Sciatic nerve (tissue), 2 donors: ENCODE results near the gene RAB26. TPM values are rescaled to one million over a fixed set of nuclear protein-coding genes. Genes with fewer than 3 reads are reported as not detected.
A peak's percentile ranks its signal among the peaks of the same experiment; 100 is the strongest.
"Not testable (repeated sequence)": the region's sequence is repeated elsewhere in the genome, so short reads cannot be mapped to it uniquely, and the experiment has no call there.

Experiments
- ATAC-seq: fragments of 200-7000 bp; cut with Tn5 transposase; one replicate; pipeline ENCODE4 v1.9.1; 2020; ENCODE audit warnings: mild to moderate bottlenecking, moderate library complexity
- DNase-seq: peaks from one replicate; pipeline ENCODE4 v3.0.0-alpha.2; 2020; ENCODE audit warnings: low spot score
- intact Hi-C: fragments of 100-400 bp; cut with DNase I; formaldehyde crosslinking; loops from one replicate; pipeline ENCODE4 v1.14.2; 2022
- total RNA-seq: library from RNA; stranded (reverse); fragmentation: NEBNext Ultra II Directional; extraction: Animal tissue kit (Norgen Biotek cat#: 25700); gene quantifications from one replicate; pipeline ENCODE4 v1.2.1, GENCODE V29; 2021
- donor health status: DM: no; HTN: no; CAD: no.
- donor health status: DM: no; HTN: no; CAD: no.

RAB26 gene, protein sequence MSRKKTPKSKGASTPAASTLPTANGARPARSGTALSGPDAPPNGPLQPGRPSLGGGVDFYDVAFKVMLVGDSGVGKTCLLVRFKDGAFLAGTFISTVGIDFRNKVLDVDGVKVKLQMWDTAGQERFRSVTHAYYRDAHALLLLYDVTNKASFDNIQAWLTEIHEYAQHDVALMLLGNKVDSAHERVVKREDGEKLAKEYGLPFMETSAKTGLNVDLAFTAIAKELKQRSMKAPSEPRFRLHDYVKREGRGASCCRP
- 0.40 TPM for total RNA-seq

DNA sequence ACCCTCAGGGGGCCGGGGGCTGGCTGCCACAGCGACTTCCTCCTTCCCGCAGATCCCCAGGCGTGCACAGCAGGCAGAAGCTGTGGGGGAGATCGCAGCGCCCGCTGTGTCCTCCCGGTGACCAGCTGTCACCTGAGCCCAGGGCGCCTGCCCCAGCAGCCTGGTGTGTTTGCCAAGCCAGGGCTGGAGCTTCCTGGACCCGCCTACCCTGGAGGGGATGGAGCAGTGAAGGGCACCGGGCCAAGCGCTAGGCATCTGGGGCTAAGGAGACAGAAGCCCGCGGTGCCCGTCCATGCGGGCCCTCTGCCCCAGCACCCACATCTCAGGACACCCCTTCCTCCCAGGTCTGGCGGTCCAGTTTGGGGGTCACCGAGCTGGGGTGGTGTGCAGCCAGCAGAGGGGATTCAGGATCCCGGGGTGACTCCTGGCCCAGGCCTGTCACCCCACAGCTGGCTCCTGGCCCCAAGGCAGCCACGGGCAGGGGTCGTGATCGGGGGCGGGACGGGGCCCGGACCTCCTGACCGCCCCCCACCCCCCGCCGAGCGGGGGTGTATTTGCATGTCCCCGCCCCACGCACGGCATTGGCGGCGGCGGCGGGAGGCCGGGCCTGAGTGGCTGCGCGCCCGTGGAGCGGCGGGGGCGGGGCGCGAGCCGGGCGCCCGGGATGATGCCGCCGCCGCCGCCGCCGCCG is at the start of gene RAB26:
RAB26 (plus strand) TSS at position 645 of the 691 bp plus-strand sequence. CDS start 159 bp downstream, outside the sequence.
- intact Hi-C loops, result no loop called here
- no peak for DNase-seq

DNA sequence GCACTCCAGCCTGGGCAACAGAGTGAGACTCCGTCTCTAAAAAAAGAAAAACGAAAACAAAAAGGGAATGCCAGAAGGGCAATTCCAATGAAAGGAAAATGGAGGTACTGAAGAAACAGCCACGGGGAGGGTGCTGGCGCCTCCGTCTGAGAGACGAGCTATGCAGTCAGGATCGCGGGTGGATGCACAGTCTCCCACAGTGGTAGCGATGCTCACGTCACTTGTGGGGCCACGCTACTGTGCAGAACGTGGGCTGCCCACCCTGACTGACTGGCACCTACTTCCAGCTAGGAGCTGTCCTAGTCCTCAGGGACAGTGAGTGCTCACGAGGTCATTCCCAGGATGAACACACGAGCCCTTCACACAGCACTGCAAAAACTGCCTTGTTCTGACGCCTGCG is 46.8 kb upstream of the RAB26 start:
- intact Hi-C loops, ATAC-seq, DNase-seq: not testable (repeated sequence)

More for the DNA sequence above, at the start of gene RAB26:
- ATAC-seq, result peak; percentile 67

DNA sequence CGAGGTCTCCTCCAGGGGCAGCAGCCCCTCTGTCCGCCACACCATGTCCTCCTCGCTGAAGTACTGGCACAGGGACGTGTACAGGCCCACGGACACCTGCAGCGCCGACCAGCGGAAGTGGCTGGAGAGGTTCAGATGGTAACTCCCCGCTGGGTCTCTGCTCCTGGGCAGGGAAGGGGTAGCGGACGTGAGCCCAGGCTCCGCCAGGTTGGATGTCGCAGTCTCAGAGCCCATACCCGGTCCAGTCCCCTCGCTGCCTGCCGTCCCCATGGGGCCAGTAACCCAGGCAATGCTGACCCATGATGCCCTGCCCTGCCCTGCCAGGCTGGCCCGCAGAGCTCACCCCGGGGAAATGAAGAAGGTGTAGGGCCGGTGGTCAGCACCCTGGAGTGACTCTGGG is 46.0 kb upstream of the RAB26 start:
- intact Hi-C loops, result no loop called here
- no peak for ATAC-seq
- DNase-seq, result no peak

DNA sequence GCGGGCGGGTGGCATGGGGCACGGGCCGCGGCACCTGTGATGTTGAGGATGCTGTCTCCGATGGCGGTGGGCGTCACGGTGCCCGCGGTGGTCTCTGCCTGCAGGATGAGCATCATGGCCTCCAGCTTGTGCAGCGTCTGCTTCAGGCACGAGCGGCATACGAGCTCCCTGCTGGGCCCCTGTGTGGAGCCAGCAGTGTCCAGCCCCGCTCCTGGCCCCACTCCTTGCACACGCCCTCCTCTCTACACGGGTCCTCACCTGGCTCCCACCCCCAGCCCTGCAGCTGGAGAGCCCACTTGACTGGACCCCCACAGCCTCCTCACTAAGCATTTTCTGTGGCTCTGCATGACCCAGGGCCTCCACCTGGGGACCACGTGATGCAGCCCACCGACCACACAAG is 44.0 kb upstream of the RAB26 start:
- DNase-seq, intact Hi-C loops: not testable (repeated sequence)
- ATAC-seq, result peak; percentile 39

DNA sequence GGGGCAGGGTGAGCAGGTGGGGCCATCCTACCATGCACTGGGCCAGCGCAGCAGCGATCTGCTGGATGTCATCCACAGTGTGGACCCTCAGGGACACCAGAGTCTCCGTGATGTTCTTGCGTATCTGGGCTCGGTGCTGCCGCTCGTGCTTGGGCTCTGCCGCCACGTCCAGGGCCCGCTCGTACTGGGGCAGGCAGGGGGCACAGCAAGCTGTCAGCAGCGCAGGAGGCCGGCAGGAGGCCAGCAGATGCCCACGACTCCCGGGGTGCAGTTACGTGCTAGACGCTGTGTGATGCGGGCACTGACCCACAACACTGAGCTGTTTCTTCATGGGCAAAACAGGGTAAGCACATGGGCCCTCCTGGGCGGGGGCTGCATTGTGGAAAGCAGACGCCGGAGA is 43.1 kb upstream of the RAB26 start:
- DNase-seq, ATAC-seq, intact Hi-C loops: not testable (repeated sequence)

DNA sequence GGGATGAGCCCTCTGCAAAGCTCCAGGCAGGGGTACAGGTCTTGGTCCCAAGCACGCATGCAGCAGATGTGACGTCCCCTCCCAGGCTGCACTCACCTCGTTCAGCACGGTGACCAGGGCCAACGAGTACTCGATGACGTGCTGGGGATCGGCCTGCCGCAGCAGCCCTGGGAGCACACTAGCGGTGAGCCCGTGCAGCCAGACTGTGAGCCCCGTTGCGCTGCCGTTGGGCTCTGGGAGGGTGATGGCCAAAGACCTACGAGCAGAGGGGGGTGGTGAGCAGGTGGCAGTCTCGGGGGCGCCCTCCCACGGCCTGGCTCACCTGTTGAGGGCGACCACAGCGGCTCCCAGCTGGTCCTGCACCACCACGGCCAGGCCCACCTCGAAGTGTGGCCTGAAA is 42.7 kb upstream of the RAB26 start:
- DNase-seq, ATAC-seq, intact Hi-C loops: not testable (repeated sequence)

DNA sequence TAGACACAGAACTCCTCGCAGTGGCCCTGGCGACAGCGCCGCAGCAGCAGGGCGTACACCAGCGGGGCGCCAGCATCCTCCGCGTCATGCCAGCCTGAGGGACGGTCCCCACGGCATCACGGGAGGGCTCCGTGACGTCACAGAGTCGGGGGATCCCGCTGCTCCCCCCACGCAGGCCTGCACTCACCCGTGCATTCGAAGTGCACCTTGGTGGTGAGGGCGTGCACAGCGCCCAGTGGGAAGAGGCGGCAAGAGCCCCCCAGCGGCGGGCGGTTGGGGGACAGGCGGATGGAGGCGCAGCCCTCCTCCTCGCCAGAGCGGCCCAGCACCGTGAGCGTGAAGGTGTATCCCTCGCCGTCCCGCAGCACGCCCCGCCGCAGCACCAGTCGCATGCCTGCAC is 42.2 kb upstream of the RAB26 start:
- DNase-seq, intact Hi-C loops, ATAC-seq: not testable (repeated sequence)

DNA sequence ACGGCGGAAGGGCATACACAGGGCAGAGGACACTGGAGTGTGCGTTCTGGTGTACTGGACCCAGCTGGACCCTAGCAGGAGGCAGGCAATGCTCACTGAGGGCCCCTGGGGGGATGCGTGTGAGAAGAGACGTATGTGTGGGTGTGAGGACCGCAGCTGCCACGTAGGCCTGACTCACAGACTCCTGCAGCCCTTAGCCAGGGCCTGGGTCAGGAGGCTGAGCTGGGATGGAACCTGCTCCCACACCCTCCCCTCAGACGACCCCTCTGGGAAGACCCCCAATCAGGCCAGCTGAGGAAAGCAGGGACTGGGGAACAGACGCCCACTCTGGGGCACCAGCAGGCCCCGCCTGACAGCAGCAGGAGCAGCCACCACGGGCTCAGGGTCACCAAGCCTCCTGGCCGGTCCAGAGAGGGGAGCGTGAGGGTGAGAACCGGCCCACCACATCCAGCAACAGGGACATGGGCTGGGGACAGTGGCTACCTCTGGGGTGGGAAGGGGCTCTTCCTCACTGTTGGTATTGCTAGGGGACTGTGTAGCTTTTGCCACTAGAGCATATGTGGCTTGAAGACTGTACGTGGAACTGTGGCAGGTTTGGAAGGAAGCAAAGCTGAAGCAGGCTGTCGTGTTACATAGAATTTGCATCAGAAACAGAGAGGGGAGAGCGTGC is 41.2 kb upstream of the RAB26 start:
- intact Hi-C loops, DNase-seq: not testable (repeated sequence)
- ATAC-seq, result peak; percentile 34

DNA sequence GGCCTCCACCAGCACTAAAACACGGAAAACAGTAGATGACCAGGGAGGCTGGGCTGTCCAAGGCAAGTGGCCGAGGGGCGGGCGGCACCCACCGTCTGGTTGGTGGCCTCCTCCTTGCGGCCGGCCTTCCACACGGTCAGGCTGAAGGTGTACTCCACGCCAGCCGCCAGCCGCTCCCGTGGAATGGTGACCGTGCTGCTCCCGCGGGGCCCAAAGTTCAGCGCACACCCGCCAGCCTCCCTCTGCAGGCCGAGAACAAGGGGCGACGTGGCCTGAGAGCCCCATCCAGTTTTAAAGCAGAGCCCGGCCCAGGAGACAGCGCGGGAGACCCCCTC is 40.7 kb upstream of the RAB26 start:
- ATAC-seq, result peak; percentile 6
- intact Hi-C loops, result not testable (repeated sequence)

DNA sequence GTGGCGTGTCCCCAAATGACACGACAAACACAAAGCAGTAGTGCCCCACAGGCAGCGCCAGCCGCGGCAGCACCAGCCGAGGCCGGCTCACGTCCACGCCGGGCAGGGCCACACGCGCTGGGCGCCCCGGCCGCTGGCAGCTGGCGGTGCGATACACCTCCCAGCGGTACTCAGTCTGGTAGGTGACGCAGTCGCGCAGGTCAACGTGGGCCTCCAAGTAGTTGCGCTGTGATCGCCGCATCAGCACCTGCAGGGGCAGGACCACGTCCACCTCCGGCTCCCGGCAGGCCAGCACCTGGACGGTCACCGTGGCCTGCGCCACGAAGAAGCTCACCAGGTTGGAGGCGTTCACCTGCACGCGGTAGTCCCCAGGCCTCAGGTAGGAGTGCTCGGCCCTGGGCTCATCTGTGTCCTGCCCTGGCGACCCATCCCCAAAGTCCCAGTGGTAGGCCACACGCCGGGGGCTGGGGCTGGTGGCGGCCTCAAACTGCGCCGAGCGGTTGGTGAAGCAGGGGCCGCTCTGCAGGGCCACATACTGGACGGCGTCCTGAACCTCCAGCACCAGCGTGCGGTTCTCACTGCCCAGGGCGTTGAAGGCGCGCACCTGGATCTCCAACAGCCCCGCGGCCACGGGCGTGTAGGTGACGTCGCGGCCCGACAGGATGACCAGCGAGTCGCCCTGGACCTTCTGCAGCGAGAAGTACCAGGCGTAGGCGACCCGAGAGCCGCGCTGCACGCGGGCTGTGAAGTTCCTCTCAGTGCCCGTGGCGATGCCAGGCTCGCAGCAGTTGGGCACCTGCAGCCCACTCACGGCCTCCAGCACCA is 39.8 kb upstream of the RAB26 start:
- intact Hi-C loops, DNase-seq: not testable (repeated sequence)
- peak; percentile 11 for ATAC-seq

More for the DNA sequence above, 40.7 kb upstream of the RAB26 start:
- not testable (repeated sequence) for DNase-seq

DNA sequence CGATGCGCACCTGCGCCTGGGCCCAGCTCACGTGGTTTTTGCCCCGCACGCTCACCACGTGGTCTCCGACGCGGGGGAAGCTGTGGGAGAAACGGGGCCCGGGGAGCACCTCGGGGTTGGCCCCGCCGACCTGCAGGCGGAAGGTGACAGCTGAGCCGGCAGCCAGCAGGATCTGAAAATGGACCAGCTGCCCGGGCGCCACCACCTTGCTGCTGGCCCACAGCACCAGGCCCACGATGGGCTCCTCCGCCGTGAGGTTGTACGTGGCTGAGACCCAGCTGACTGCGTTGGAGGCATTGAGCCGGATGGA is 39.2 kb upstream of the RAB26 start:
- intact Hi-C loops, ATAC-seq, DNase-seq: not testable (repeated sequence)

DNA sequence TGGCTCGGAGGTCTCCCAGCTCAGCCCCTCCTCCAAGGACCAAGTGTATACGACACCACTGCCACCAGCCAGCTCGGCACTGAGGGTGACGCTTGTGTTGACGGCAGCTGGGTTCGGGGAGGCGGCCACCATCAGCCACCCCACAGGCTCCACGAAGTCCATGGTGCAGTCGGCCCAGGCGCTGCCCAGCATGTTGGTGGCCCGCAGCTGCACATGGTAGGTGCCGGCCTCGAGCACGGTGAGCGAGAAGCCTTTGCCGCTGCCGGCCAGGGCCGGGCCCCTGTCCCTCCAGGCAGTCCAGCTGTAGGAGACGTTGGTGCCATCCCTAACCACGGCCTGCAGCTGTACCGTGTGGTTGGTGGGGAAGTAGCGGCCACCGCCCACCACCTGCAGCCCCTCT is 38.6 kb upstream of the RAB26 start:
- intact Hi-C loops, ATAC-seq, DNase-seq: not testable (repeated sequence)

DNA sequence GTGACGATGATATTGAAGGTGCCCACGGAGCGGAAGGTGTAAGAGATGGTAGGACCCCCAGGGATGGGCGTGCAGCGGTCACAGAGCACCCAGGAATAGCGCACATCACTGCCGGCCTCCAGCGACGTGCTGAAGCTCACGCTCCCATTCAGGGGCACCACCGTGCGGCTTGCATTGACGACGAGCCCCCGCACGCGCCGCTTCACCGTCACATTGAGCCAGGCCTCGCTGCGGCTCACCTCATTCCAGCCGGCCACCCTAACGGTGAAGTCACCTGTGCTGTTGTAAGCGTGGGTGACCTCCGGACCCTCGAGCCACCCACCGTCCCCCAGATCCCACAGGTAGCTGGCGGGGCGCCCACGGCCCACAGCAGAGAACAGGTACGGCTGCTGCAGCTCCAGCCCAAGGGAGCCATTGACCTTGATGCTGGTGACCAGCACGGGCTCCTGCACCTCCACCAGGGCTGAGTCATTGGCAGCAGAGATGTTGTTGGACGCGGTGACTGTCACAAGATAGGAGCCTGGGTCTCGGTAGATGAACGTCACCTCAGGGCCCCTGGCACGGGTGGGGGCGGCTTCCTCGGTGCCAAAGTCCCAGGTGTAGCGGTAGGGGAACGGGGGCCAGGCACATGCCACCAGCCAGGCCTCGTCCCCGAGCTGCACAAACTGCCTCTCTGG is 38.0 kb upstream of the RAB26 start:
- intact Hi-C loops, result not testable (repeated sequence)
- DNase-seq (peak; percentile 55), ATAC-seq (peak; percentile 37)

DNA sequence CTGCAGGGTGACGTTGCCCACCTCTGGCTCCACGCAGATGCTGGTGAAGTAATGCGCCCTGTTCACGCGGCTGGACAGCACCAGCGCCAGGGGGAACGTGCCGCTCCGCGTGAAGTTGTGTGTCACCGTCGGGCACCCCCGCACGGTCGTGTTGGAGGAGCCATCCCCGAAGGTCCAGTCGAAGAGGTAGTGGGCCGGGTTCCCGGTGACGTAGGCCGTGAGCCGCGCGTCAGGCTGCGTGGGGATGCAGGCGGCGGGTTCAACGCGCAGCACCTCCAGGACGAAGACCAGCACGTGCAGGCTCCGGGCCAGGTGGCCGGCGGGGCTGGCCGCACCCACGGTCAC is 37.4 kb upstream of the RAB26 start:
- intact Hi-C loops, result not testable (repeated sequence)
- DNase-seq (peak; percentile 57), ATAC-seq (peak; percentile 30)

DNA sequence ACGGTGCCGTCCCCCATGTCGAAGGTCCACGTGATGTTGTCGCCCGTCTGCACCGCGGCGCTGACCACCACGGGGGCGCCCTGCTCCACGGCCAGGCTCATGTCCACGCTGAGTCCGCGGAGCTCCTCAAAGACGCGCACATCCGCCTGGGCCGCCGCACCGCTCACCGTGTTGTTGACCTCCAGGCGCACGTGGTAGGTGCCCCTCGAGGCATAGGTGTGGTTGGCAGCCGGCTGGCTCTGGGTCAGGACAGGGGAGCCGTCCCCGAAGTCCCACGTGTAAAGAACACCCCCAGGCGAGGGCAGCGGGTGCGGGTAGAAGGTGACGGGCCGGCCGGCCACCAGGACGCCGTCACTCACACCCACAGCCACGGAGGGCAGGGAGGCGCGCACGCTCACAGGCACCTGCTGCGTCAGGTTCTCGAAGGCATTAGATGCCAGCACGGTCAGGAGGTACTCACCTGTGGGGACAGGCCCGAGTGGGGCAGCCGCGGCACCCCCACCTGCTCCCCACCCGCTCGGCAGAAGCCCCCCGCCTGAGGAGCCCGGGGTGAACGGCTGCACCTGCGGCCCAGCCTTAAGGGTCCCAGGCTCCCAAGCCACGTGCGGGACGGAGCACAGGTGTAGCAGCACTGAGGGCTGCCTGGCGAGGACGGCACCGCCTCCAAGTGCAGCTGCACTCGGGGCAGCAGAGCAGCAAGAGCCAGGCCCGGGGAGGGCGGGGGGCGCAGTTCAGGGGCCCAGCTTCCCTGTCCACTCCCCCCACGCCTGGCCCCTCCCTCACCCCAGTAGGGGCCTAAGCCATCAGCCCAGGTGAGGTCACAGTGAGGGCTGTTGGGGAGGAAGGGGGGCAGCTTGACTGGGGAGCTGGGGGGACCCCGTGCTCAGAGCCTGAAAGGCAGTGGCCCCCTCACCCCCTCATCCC is 36.8 kb upstream of the RAB26 start:
- DNase-seq (peak; percentile 54), ATAC-seq (peak; percentile 12)
- intact Hi-C loops, result not testable (repeated sequence)

DNA sequence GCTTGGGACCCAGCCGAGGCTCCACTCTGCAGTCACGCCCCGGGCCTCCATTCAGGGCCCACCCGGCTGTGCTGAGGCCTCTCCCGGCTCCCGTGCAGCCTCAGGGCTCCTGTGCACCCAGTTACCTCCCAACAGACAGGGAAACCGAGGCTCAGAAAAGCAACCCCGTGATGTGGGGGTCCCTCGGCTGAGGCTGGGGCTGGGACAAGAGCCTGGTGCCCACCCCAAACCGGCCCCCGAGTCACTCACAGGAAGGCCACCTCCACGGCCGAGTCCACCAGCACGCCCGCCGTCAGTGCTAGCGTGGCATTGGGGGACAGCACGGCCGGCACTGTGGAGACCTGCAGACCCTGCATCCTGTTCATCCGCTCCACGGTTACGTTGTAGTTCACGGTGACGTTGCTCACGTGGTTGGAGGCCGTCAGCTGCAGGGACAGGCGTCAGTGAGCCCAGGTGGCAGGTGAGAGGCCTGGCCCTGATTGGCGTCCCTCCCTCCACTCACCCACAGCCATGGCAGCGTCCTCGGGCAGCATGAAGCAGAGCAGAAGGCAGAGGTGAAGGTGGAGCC is 35.8 kb upstream of the RAB26 start:
- DNase-seq, ATAC-seq, intact Hi-C loops: not testable (repeated sequence)

DNA sequence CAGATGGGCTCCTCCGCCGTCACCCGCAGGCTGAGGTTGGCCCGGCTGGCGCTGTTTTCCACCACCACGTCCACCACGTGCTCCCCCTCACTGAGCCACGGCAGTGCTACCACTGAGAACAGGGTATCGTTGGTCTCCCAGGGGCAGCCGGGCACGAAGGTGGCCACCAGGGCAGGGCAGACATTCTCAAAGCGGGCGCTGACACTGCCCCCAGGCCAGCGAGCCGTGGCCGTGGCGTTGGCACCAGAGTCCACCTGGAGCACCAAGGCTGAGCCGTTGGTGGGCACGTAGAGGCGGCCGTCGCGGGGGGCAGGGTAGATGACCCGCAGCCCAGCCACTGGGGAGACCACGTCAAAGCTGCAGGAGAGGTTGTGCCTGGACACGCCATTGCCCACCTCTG is 34.2 kb upstream of the RAB26 start:
- intact Hi-C loops, ATAC-seq, DNase-seq: not testable (repeated sequence)
